AG08396 (cell line): ENCODE results near the gene RHOBTB3.
A peak's percentile ranks its signal among the peaks of the same experiment; 100 is the strongest.
"Not testable (repeated sequence)": the region's sequence is repeated elsewhere in the genome, so short reads cannot be mapped to it uniquely, and the experiment has no call there.

Experiments used
- DNase-seq: peaks from one replicate; pipeline ENCODE4 v3.0.0; 2012; ENCODE audit warnings: low spot score, mixed read lengths

The RHOBTB3 gene

DNA sequence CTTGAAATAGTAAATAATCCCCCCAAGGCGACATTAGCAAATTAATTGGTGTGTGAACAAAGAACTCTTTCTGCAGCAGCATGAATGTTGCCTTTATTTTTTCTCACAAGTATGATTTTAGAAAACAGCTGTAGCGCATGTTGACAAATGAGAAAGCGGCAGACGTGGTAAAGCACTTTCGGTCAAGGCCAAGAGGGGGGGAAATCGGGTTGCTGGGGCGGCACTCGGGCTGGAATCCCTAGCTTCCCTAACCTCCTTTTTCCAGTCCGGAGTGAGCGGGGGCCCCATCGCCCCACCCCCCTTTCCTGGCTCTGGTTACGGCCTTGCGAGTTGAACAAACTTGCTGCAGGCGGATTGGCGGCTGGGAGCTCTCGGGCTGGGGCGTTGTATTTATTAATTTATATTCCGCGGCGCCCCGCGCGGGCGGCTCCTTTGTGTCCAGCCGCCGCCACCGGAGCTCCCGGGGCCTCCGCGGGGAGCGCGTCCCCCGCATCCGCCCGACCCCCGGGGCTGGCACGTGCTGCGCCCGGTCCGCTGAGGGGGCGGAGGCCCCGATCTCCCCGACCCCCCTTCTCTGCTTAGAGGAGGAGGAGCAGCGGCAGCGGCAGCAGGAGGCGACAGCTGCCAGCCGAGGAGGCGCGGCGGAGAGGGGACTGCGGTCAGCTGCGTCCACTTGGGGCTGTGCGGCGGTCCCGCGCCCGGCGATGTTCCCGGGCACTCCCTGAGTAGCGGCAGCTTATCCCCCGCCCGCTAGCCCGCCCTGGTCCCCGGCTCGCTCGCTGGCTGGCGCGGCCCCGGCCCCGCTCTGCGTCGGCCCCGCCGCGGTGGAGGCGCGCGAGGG lies at the start of gene RHOBTB3:
Gene RHOBTB3, plus strand, starts transcription at position 607 of the 841 bp plus-strand sequence. CDS start 347 bp downstream, outside the sequence.
- DNase-seq = peak; percentile 82

DNA sequence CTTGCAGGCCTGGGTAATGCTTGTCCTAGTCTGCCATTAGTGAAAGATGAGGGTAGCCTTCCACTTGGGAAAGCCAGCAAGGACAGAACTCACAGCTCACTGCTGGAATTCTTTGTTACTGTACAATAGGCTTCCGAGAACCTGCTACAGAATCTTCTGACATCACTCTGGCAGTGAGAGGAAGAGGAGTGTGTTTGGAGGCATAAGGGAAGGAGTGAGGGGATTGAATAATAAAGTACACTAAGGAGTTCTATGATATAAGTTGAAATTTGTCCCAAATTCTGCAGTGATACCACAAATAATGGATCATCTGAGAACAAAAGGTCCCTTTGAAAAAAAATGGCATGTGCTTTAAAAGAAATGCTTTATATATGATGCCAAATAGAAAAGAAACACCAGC lies 48.2 kb upstream of the RHOBTB3 start, which contains the start of gene SPATA9:
Gene SPATA9, minus strand, starts transcription at position 101 of the 400 bp plus-strand sequence. CDS start 137 bp downstream, outside the sequence.
- DNase-seq = no peak

- DNase-seq = no peak
Measured at GRCh38 chr5:95684361-95684760, 46.8 kb upstream of the RHOBTB3 start.

GRCh38 chr5:95686651-95687050 lies 44.5 kb upstream of the RHOBTB3 start:
- DNase-seq = no peak

- no peak for DNase-seq
Measured at GRCh38 chr5:95689680-95690079, 41.5 kb upstream of the RHOBTB3 start.

GRCh38 chr5:95690333-95690732 lies 40.8 kb upstream of the RHOBTB3 start:
- DNase-seq = no peak

DNA sequence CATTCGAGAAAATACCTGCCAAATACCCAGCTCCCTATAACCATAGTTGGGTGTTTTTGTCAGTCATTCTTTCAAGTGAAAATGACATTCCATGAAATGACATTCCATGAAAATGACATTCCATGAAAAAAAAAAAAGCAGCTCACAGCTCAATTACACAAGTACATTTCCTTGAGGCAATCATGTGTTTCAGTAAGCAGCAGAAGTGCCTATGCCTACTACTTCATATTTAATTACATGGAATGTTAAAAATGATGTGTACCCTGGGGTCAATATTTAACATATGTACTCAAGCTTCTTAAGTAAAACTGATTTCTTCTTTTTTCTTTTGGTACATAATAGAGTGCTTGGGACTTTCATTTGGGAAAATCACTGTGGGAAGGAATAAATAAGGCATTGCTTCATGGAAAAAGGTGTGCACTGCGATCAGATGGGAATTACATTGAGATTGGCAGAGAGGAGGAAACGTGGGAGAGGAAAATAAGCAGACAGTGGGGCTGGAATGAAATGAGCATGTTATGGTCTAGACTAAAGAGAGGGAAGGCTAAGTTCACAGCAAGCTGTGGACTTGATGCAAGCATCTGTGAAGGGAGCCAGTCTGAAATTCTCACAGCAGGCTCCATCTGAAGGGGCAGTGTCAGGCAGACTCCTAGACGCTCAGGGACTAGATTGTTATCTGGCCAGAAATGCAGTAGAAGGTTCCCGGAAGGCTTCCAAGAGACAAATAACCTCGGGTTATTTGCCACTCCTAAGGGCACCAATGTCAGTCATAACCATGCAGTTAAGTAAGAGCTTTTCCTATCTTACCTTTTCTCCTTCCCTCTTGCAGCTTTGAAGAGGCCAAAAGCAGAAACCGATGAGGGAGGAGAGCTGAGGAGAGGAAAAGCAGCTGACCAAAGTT lies 33.1 kb upstream of the RHOBTB3 start:
- no peak for DNase-seq

DNA sequence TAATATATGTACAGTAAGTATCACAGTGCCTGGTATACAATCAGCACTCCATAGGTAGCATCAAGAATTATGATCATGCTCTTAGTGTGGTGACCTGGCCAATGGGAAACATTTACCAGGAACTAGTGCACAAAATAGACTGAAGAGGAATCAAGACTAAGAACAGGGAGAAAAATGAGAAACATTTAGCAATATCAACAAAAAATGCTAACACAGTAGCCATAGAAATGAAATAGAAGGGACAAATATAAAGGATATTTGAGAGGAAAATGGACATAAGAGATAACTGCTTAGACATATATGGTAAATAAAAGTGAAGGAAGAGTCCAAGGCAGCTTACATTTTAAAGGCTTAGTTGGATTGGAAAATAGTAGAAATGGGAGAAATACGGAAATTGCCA lies 31.8 kb upstream of the RHOBTB3 start:
- no peak for DNase-seq

DNA sequence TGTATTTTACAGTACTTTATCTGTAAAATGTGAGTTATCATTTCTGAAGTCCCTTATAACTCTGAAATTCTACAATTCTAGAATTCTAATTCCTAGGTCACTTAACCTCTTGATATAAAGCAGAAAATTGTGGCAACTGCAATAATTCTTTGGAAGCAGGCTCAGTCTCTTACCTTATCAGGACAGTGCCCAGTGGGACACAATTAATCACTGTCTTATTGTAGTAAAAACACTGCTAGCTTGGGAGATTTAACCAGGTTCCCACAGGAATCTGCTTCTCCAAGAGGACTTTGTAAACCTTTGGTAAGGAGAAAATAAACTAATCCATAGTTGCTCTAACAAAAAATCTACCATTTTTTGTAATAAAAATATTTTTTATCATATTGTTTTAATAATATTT lies 30.1 kb upstream of the RHOBTB3 start:
- no peak for DNase-seq

DNA sequence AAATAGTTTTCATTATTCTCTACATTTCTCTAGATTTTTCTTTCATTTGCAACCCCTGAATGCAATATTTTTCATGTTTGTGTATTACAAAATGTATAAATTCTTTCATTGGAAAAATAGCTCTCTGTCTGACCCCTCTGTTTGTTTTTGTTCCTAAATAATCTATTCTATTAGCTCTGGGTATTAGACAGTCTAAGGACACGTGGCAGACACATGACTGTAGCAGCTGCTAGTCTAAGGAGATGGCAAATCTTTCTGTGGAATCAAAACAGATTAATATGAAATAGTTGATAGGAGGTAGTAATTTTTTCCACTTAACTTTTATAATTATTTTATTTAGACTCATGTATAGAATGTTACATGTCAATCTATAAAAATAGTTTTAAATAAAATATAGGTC lies 27.0 kb upstream of the RHOBTB3 start:
- no peak for DNase-seq

- DNase-seq = not testable (repeated sequence)
Measured at GRCh38 chr5:95706196-95706595, 24.9 kb upstream of the RHOBTB3 start.

- DNase-seq = no peak
Measured at GRCh38 chr5:95707055-95707454, 24.1 kb upstream of the RHOBTB3 start.

GRCh38 chr5:95707534-95708188 lies 23.5 kb upstream of the RHOBTB3 start:
- DNase-seq = not testable (repeated sequence)

GRCh38 chr5:95708876-95709275 lies 22.3 kb upstream of the RHOBTB3 start:
- DNase-seq = no peak

DNA sequence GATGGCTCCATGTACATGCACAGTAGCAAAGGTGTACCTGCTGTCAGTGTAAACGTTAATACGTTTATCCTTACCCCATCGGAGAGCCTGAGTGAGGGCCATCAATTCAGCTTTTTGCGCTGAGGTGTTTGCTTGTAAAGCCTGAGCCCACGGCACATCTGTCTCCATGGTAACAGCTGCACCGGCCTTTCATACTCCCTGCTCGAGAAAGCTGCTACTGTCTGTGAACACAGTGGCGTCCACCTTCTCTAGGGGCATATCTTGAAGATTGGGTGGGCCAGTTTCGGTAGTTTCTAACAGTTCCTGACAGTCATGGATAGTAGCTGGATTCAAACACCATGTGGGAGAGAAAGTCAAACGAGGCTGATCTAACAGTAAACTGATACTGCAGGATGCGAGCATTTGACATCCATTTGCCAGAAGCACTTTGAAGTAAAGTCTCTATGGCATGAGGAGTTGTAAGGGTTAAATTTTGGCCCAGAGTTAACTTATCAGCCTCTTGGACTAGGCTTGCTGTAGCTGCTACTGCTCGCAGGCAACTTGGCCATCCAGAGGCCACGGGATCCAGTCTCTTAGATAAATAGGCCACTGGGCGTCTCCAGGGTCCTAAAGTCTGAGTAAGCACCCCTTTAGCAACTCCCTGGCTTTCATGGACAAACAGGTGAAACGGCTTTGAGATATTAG lies 21.0 kb upstream of the RHOBTB3 start:
- DNase-seq = no peak

DNA sequence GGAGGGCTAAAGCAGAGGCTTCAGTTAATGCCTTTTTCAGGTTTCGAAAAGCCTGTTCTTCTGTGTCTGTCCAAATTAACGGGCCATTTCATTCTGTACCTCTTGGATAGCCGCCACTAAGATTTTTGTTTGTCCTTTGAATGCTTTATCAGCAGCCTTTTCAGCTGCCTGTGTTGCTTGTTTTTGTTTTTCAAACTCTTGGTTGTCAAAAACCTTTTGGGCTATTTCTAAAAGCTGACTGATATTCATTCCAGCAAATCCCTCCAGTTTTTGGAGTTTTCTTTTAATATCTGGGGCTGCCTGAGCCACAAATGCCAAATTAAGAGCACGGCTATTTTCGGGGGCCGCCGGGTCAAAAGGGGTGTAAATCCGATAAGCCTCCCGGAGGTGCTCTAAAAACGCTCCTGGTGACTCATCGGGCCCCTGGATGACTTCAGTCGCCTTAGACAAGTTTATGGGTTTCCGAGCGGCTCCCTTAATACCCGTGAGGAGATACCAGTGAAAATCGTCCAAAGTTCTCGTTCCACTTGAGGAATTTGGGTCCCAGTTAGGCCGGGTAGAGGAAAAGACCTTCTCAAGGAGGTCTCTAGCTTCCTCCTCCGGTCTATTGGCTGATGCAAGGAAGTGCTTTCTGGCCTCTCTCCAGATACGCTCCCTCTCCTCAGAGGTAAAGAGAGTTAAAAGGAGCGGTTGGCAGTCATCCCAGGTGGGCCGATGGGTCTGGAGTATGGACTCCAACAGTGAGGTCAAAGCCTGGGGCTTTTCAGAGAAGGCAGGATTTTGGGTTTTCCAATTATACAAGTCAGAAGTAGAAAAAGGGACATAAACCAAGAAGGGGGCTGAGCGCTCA lies 20.3 kb upstream of the RHOBTB3 start:
- not testable (repeated sequence) for DNase-seq

DNA sequence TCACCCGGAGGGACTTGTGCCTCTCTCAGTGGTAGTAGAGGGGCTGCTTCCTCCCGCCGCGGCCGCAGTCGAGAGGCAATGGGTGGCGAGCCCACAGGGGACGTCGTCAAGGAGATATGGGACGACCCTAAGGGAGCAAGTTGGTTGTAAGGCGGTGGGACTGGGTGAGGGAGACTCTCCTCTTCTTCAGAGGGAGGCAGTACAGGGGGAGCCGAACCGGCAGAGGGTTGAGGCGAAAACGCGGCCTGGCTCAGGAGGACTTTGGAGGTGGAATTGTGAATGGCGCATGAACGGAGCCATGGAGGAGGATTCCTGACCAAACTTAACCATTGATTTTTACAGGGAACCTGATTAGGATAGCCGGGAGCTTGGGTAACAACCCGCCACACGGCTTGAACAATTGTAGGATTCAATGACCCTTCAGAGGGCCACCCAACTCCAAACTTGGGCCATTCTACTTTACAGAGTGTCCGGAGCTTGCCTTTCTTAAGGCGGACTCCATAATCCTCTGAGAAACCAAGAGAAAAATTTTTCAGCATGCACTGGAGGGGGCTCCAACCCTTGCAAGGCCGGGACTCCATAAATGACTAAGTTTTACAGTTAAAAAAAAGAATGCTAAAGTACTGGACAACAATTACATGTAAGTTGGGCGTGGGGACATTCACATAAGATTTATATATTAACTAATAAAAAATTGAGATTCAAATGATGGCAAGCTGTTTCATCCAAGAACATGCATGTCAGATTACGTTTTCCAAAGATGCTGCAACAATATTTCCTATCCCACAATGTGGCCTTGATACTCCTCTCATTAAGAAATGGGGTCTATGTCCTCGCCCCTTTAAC lies 19.4 kb upstream of the RHOBTB3 start:
- no peak for DNase-seq

DNA sequence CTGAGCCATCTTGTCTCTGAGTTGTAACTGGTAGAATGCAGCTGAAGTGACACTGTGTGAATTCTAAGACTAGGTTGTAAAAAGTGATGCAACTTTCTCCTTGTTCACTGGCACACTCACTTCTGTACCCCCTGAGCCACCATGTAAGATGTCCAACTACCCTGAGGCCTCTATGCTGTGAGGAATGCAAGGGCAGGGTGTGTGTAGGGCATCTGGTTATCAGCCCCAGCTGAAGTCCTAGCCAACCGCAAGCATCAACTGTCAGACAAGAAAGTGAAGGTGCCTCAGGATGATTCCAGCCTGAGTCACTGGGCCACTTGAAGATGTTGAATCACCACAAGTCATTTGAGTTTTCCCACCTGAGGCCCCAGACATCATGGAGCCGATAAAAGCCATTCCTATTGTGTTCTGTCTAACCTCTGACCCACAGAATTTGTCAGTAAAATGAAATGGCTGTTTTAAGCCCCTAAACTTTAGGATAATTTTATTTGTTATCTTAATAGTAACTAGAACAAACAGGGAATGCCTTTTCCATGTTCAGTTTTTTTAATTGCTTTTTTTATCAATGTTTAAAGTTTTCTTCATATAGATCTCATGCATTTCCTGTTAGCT lies 18.7 kb upstream of the RHOBTB3 start:
- peak; percentile 60 for DNase-seq

GRCh38 chr5:95713246-95713645 lies 17.9 kb upstream of the RHOBTB3 start:
- not testable (repeated sequence) for DNase-seq
